ENCODE measurements around the gene GAB4.
"Not testable (repeated sequence)": the region's sequence is repeated elsewhere in the genome, so short reads cannot be mapped to it uniquely, and the experiment has no call there.

The GAB4 gene

GRCh38 chr22:17007852-17008731 is at the start of gene GAB4:
GAB4 (minus strand) TSS chr22:17008222; CDS start chr22:17008114, 108 bp downstream.
- DNase-seq: peak in 1 of 3 experiments; percentile 49

- no peak for DNase-seq
Observed at GRCh38 chr22:17056807-17057206, 48.8 kb upstream of the GAB4 start.

GRCh38 chr22:17056058-17056457 is 48.0 kb upstream of the GAB4 start:
- DNase-seq: no peak

GRCh38 chr22:17047656-17048055 is 39.6 kb upstream of the GAB4 start:
- no peak for DNase-seq

- DNase-seq: no peak
Observed at GRCh38 chr22:17046566-17047348, 38.7 kb upstream of the GAB4 start.

- no peak for DNase-seq
Observed at GRCh38 chr22:17043521-17043920, 35.5 kb upstream of the GAB4 start.

GRCh38 chr22:17036842-17037711 is 29.1 kb upstream of the GAB4 start:
- peak; percentile 8 to 67 (median 63) for DNase-seq

GRCh38 chr22:17035976-17036841 is 28.2 kb upstream of the GAB4 start:
- peak in 2 of 3 experiments; percentile 57 to 63 for DNase-seq

GRCh38 chr22:17035246-17035645 is 27.2 kb upstream of the GAB4 start:
- no peak for DNase-seq

- not testable (repeated sequence) for DNase-seq
Observed at GRCh38 chr22:17034532-17034931, 26.5 kb upstream of the GAB4 start.

- DNase-seq: not testable (repeated sequence)
Observed at GRCh38 chr22:17032277-17032676, 24.3 kb upstream of the GAB4 start.

GRCh38 chr22:17024380-17024779 is 16.4 kb upstream of the GAB4 start:
- not testable (repeated sequence) for DNase-seq

- DNase-seq: not testable (repeated sequence)
Observed at GRCh38 chr22:17015552-17015951, 7.5 kb upstream of the GAB4 start.

- not testable (repeated sequence) for DNase-seq
Observed at GRCh38 chr22:17014101-17014440, 6.0 kb upstream of the GAB4 start.

- no peak for DNase-seq
Observed at GRCh38 chr22:17013396-17014100, 5.5 kb upstream of the GAB4 start.

GRCh38 chr22:17012267-17012666 is 4.2 kb upstream of the GAB4 start:
- DNase-seq: no peak

GRCh38 chr22:17009640-17010291 is 1.7 kb upstream of the GAB4 start:
- DNase-seq: no peak

GRCh38 chr22:17007257-17007656 is 765 bp downstream of the GAB4 start:
- peak in 2 of 3 experiments; percentile 57 to 63 for DNase-seq

GRCh38 chr22:16989915-16990314 is 18.1 kb downstream of the GAB4 start:
- no peak for DNase-seq

- no peak for DNase-seq
Observed at GRCh38 chr22:16988257-16988656, 19.8 kb downstream of the GAB4 start.

- DNase-seq: no peak
Observed at GRCh38 chr22:16987822-16988221, 20.2 kb downstream of the GAB4 start.
